HEK293T (cell line): Measurements from ENCODE around the gene RNU6-9.

Source experiments
- ARNT ChIP-seq: fragments of 450-650 bp; IDR thresholded peaks from 2 replicates; pipeline ENCODE4 v1.6.1; 2017; ENCODE audit warnings: mild to moderate bottlenecking
- BHLHE40 ChIP-seq: fragments of 450-650 bp; IDR thresholded peaks from 2 replicates; pipeline ENCODE4 v1.6.1; 2016; ENCODE audit warnings: mild to moderate bottlenecking, moderate library complexity, borderline replicate concordance
- CTBP1 ChIP-seq: fragments of 450-650 bp; IDR thresholded peaks from 2 replicates; pipeline ENCODE4 v1.6.1; 2016; ENCODE audit warnings: borderline replicate concordance
- FOXA1 ChIP-seq: fragments of 450-650 bp; IDR thresholded peaks from 2 replicates; pipeline ENCODE4 v1.6.1; 2016; ENCODE audit warnings: mild to moderate bottlenecking
- FOXK2 ChIP-seq: fragments of 450-650 bp; IDR thresholded peaks from 2 replicates; pipeline ENCODE4 v1.6.1; 2016; ENCODE audit warnings: mild to moderate bottlenecking
- FOXM1 ChIP-seq: fragments of 450-650 bp; IDR thresholded peaks from 2 replicates; pipeline ENCODE4 v1.6.1; 2017; ENCODE audit warnings: mild to moderate bottlenecking, borderline replicate concordance
- HDGF ChIP-seq: fragments of 450-650 bp; IDR thresholded peaks from 2 replicates; pipeline ENCODE4 v1.6.1; 2017; ENCODE audit warnings: antibody characterized with exemption, borderline replicate concordance
- LEF1 ChIP-seq: fragments of 450-650 bp; IDR thresholded peaks from 2 replicates; pipeline ENCODE4 v1.6.1; 2017; ENCODE audit warnings: mild to moderate bottlenecking, borderline replicate concordance
- NFRKB ChIP-seq: fragments of 450-650 bp; IDR thresholded peaks from 2 replicates; pipeline ENCODE4 v1.6.1; 2016; ENCODE audit warnings: mild to moderate bottlenecking, moderate library complexity
- SP1 ChIP-seq: fragments of 450-650 bp; IDR thresholded peaks from 2 replicates; pipeline ENCODE4 v1.6.1; 2017
- SUZ12 ChIP-seq: fragments of 450-650 bp; IDR thresholded peaks from 2 replicates; pipeline ENCODE4 v1.6.1; 2016; ENCODE audit warnings: mild to moderate bottlenecking
- TF ChIP-seq, protein P1 (sequence below): fragments of 450-650 bp; IDR thresholded peaks from 2 replicates; pipeline ENCODE4 v1.6.1; 2016

DNA sequence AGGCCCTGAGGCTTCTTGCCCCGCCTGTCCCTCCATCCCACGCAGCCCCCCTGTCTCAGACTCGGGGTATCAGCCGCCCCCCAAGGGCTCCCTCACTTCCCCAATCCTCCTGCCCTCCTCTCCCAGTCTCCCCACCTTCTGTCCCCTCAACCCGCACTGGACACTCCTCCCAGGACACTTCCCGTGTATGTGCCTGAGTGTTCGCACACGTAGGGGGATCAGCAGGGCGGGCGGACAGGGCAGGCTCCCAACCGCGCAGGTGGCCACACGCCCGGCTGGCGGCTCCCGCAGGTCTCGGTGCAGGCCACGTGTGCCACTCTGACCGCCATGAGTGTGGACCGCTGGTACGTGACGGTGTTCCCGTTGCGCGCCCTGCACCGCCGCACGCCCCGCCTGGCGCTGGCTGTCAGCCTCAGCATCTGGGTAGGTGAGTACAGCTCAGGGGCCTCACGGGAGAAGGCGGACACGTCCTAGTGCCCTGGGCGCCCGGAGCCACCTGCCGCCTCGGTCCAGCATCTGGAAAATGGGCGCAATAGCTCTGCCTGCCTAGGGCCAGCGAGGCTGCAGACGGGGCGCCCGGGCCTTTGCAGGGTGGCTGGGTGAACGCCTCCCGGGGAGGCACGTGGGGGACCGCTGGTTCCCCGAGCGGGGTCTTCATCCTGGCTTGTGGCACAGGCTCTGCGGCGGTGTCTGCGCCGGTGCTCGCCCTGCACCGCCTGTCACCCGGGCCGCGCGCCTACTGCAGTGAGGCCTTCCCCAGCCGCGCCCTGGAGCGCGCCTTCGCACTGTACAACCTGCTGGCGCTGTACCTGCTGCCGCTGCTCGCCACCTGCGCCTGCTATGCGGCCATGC, 26.1 kb downstream of the RNU6-9 start:
- no peak for TF ChIP-seq NFRKB
- no peak for TF ChIP-seq HDGF
- no peak for TF ChIP-seq BHLHE40
- TF ChIP-seq ARNT, result no peak
- no peak for TF ChIP-seq SUZ12
- TF ChIP-seq SP1, result no peak
- no peak for TF ChIP-seq CTBP1
- TF ChIP-seq, protein P1, sequence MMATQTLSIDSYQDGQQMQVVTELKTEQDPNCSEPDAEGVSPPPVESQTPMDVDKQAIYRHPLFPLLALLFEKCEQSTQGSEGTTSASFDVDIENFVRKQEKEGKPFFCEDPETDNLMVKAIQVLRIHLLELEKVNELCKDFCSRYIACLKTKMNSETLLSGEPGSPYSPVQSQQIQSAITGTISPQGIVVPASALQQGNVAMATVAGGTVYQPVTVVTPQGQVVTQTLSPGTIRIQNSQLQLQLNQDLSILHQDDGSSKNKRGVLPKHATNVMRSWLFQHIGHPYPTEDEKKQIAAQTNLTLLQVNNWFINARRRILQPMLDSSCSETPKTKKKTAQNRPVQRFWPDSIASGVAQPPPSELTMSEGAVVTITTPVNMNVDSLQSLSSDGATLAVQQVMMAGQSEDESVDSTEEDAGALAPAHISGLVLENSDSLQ, result no peak
- TF ChIP-seq FOXA1, result no peak
- TF ChIP-seq FOXM1, result no peak
- no peak for TF ChIP-seq FOXK2
- TF ChIP-seq LEF1, result no peak
